Fibroblast of lung (primary cell): Measurements from ENCODE around the gene PGC. TPM values are rescaled to one million over a fixed set of nuclear protein-coding genes. Genes with fewer than 3 reads are reported as not detected.

Experiments
- DNase-seq, 2 donors: peaks; one replicate each; pipeline versions ENCODE4 v3.0.0 to v3.0.0-alpha.2; 2010; ENCODE audit warnings: low read depth in 2 of 2
- H2AFZ ChIP-seq: 2 replicates; pipeline ENCODE4 v1.5.1; 2012; ENCODE audit warnings: low read length, control low read depth, inconsistent platforms
- H3K27ac ChIP-seq: 2 replicates; pipeline ENCODE4 v1.5.1; 2011; ENCODE audit warnings: low read length, control low read depth; ENCODE audit not compliant: insufficient read depth
- H3K27me3 ChIP-seq: 2 replicates; pipeline ENCODE4 v1.5.1; 2011; ENCODE audit warnings: mild to moderate bottlenecking, low read length; ENCODE audit not compliant: control insufficient read depth, insufficient read depth
- H3K36me3 ChIP-seq: 2 replicates; pipeline ENCODE4 v1.5.1; 2011; ENCODE audit warnings: low read length; ENCODE audit not compliant: control insufficient read depth, insufficient read depth
- H3K4me1 ChIP-seq: 2 replicates; pipeline ENCODE4 v1.5.1; 2011; ENCODE audit warnings: low read length; ENCODE audit not compliant: control insufficient read depth, insufficient read depth; ENCODE audit errors: extremely low read depth
- H3K4me2 ChIP-seq: 2 replicates; pipeline ENCODE4 v1.5.1; 2011; ENCODE audit warnings: low read length, control low read depth; ENCODE audit not compliant: insufficient read depth; ENCODE audit errors: extremely low read depth
- H3K4me3 ChIP-seq, 4 experiments: fragments of 200-600 bp in 1 of 4; sonication (generic) in 1 of 4; replicated peaks in 1 of 4; 2 replicates each; pipeline ENCODE4 v1.5.1; 2011 to 2016; ENCODE audit warnings: low read length in 4 of 4, low read depth in 3 of 4, mild to moderate bottlenecking in 3 of 4, control low read depth in 2 of 4, inconsistent platforms in 1 of 4, mixed read lengths in 1 of 4; ENCODE audit not compliant: insufficient read depth in 1 of 4; ENCODE audit errors: control extremely low read depth in 1 of 4
- H3K79me2 ChIP-seq: 2 replicates; pipeline ENCODE4 v1.5.1; 2012; ENCODE audit warnings: mild to moderate bottlenecking, low read length, inconsistent platforms; ENCODE audit not compliant: control insufficient read depth, insufficient read depth
- H3K9ac ChIP-seq: 2 replicates; pipeline ENCODE4 v1.5.1; 2011; ENCODE audit warnings: mild to moderate bottlenecking, low read length, control low read depth; ENCODE audit not compliant: insufficient read depth
- H3K9me3 ChIP-seq: 2 replicates; pipeline ENCODE4 v1.5.1; 2012; ENCODE audit warnings: low read depth, low read length; ENCODE audit not compliant: control insufficient read depth, insufficient read depth
- H4K20me1 ChIP-seq: 2 replicates; pipeline ENCODE4 v1.5.1; 2011; ENCODE audit warnings: low read length; ENCODE audit not compliant: control insufficient read depth, insufficient read depth; ENCODE audit errors: extremely low read depth
- CTCF ChIP-seq, 2 donors: IDR thresholded peaks in 1 of 2; conservative IDR thresholded peaks in 1 of 2; 1 replicate in 1 of 2; 2 replicates in 1 of 2; pipeline ENCODE4 v1.5.1; 2011 to 2012; ENCODE audit warnings: low read length in 2 of 2, control low read depth in 1 of 2, inconsistent platforms in 1 of 2, low read depth in 1 of 2, mild to moderate bottlenecking in 1 of 2
- EZH2 ChIP-seq: IDR thresholded peaks from 2 replicates; pipeline ENCODE4 v1.5.1; 2012; ENCODE audit warnings: low read length, control low read depth, mild to moderate bottlenecking; ENCODE audit errors: missing control alignments
- polyA plus RNA-seq, 2 donors: library from polyadenylated mRNA; depleted of rRNA in 1 of 2; stranded (reverse) in 1 of 2; unstranded in 1 of 2; fragments of >200 nt; gene quantifications; 2 replicates each; pipeline ENCODE4 v1.2.1, GENCODE V29; 2011 to 2012; ENCODE audit warnings: missing spikeins in 1 of 2
- total RNA-seq: library from RNA; depleted of rRNA; stranded (reverse); fragments of >200 nt; gene quantifications from 2 replicates; pipeline ENCODE4 v1.2.1, GENCODE V29; 2014

The PGC gene
- total and polyA plus RNA-seq, 2 donors (not counting 1 experiment from before 2014, with no cell fraction given): not detected

- TF ChIP-seq EZH2: no peak
- TF ChIP-seq CTCF (conservative IDR thresholded peaks at IDR 0.05 in 1 of 2, IDR thresholded peaks at IDR 0.05 in 1 of 2; ENCODE audit: low read depth in 1 of 2, low read length in 2 of 2): no peak
- Histone ChIP-seq H3K9ac (peak overlapping the region; percentile 51), H4K20me1 (no peaks in the 10 kb centered on the region), H3K79me2 (peaks cover 13% of the 10 kb centered on the region), H2AFZ (peak overlapping the region; percentile 48), H3K36me3 (peaks cover 3% of the 10 kb centered on the region), H3K9me3 (no peaks in the 10 kb centered on the region), H3K27ac (no peak overlapping the region), H3K4me2 (peak overlapping the region; percentile 98), H3K27me3 (no peaks in the 10 kb centered on the region), H3K4me3 (peak overlapping the region; percentile 40 to 98 (median 58)), H3K4me1 (peaks cover 4% of the 10 kb centered on the region)
- peak; percentile 23 for DNase-seq
These were observed 38.7 kb upstream of the PGC start for GRCh38 chr6:41785689-41786450.

GRCh38 chr6:41785254-41785653 is 38.1 kb upstream of the PGC start:
- peaks cover 3% of the 10 kb centered on the region for H3K36me3 ChIP-seq
- H3K9ac ChIP-seq: no peak overlapping the region
- H3K9me3 ChIP-seq: no peaks in the 10 kb centered on the region
- no peak overlapping the region for H3K27ac ChIP-seq
- H3K4me1 ChIP-seq: peaks cover 4% of the 10 kb centered on the region
- H3K27me3 ChIP-seq: no peaks in the 10 kb centered on the region
- no peak for TF ChIP-seq CTCF (conservative IDR thresholded peaks at IDR 0.05 in 1 of 2, IDR thresholded peaks at IDR 0.05 in 1 of 2; ENCODE audit: low read depth in 1 of 2, low read length in 2 of 2)
- TF ChIP-seq EZH2: no peak
- DNase-seq: no peak
- no peak overlapping the region for H3K4me3 ChIP-seq
- no peak overlapping the region for H3K4me2 ChIP-seq
- peaks cover 13% of the 10 kb centered on the region for H3K79me2 ChIP-seq
- H4K20me1 ChIP-seq: no peaks in the 10 kb centered on the region
- H2AFZ ChIP-seq: no peak overlapping the region

GRCh38 chr6:41784581-41785171 is 37.5 kb upstream of the PGC start:
- Histone ChIP-seq H3K4me2 (no peak overlapping the region), H3K4me1 (peaks cover 4% of the 10 kb centered on the region), H3K27me3 (no peaks in the 10 kb centered on the region), H3K9ac (no peak overlapping the region), H3K9me3 (no peaks in the 10 kb centered on the region), H2AFZ (no peak overlapping the region), H4K20me1 (no peaks in the 10 kb centered on the region), H3K79me2 (peaks cover 13% of the 10 kb centered on the region), H3K4me3 (no peak overlapping the region), H3K36me3 (no peaks in the 10 kb centered on the region), H3K27ac (no peak overlapping the region)
- no peak for DNase-seq
- no peak for TF ChIP-seq CTCF (conservative IDR thresholded peaks at IDR 0.05 in 1 of 2, IDR thresholded peaks at IDR 0.05 in 1 of 2; ENCODE audit: low read depth in 1 of 2, low read length in 2 of 2)
- no peak for TF ChIP-seq EZH2
